ENCODE results near the gene PID1. TPM values are rescaled to one million over a fixed set of nuclear protein-coding genes. Genes with fewer than 3 reads are reported as not detected.
A peak's percentile ranks its signal among the peaks of the same experiment; 100 is the strongest.

PID1 gene
- total RNA-seq, 1 experiment from 2014 or later = 0.95 TPM

DNA sequence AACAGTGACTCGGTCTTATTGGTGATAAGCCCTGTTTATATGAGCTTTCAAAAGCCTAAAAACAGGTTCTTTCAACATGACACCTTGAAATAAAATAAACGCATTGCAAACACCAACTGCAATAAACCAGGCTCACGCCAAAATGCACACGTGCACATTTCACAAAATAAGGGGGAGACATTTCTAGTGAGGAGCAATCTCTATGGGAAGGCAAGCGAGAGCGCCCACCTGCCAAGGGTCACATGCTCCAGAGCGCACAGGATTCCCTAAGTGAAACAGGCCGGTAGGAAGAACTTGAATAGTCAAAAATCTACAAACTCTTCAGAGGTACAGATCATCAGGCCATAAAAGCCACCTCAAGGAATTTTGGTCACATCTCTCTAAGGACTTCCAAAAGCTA lies 1.9 kb downstream of the PID1 start:
- DNase-seq (ENCODE audit: low read depth, low spot score) = no peak
- in situ Hi-C loops (cut with HindIII; ENCODE audit: low pct_unique_long_range_greater_than_20kb, low sequenced_read_pairs) = no loop called here

DNA sequence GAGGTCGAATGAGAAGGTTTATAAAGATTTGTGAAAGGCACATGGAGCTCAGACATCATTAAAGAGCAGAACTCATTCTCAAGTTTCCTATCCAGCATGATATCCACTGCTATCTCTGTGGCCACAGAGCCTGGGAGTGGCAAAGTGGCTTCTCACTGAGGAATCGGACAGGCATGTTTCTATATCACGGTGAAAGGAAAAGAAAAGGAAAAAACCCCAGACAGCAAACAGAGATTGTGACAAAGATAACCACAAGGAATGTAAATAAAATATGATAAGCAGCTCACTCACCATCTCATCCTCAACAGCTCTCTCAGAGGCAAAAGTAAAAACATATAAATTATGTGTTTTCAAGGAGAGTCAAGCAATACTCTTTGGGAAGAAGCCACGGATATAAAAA lies 2.5 kb downstream of the PID1 start:
- in situ Hi-C loops (cut with HindIII; ENCODE audit: low pct_unique_long_range_greater_than_20kb, low sequenced_read_pairs) = no loop called here
- DNase-seq (ENCODE audit: low read depth, low spot score) = no peak

DNA sequence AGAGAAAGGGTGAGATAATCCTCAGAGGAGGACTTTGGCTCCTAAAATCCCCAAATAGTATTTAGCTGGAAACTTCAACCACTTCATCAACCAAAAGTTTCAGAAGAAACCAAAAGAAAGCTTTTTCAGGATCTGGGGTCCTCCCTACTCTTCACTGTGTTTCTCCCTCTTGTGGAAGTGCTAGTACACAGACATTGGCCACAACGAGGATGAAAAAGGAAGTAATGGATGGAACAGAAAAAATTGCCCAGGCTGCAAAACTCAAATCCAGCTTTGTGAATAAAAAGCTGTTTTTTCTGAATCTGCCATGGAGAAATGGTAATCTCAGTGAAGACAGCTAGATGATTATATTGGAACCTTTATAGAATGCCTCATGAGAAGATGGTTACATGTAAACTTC lies 4.0 kb downstream of the PID1 start:
- no peak for DNase-seq (ENCODE audit: low read depth, low spot score)
- in situ Hi-C loops (cut with HindIII; ENCODE audit: low pct_unique_long_range_greater_than_20kb, low sequenced_read_pairs) = no loop called here

DNA sequence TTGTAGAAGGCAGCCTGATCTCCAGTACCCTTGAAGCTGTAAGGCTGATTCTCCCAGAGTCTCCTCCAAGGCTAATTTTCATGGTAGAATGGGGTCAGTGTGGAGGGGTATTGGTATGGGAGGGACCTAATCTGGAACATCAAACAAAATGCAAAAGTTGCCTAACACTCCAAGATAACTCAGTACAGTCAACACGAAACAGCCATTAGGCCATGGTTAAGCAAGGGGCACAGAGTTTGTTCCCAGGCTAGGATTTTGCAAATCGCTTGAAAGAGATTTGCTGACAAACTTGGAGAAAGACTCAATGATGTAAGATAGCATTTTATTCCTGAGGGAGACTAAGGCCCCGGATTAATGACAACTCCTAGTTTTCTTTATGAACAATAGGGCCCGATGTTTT lies 5.4 kb downstream of the PID1 start:
- DNase-seq (ENCODE audit: low read depth, low spot score) = no peak
- in situ Hi-C loops (cut with HindIII; ENCODE audit: low pct_unique_long_range_greater_than_20kb, low sequenced_read_pairs) = no loop called here

DNA sequence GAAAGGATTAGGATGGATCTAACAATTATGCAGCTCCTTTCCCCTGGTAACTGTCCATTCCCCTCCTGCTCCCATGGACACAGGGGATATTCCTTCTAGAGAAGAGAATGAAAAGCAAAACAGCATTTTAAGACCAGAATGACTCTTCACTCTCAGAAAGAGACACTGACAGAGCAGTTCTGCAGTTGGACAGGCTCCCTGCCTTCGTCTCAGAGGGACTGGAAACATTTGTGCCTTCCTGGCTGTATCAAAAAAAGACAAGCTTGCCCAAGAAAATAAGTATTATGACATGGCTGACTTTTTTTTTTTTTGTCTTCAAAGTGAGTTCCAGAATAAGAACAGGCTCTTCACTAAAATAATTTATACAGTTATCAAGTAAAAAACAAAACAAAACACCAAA lies 9.5 kb downstream of the PID1 start:
- in situ Hi-C loops (cut with HindIII; ENCODE audit: low pct_unique_long_range_greater_than_20kb, low sequenced_read_pairs) = no loop called here
- no peak for DNase-seq (ENCODE audit: low read depth, low spot score)

DNA sequence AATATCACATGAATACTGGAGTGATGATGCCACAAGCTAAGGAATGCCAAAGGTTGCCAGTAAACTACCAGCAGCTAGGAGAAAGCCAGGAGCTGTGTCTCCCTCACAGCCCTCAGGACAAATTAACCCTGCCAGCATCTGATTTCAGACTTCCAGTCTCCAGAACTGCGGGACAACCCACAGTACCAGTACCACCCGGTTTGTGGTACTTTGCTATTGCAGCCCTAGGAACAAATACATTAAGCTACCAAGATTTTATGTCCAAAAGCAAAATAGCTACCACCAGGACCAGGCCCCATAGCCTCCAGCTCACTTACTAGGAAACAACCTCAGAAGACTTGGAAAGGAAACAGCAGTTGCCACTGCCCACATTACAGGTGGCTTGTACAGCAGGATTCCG lies 10.0 kb downstream of the PID1 start:
- no peak for DNase-seq (ENCODE audit: low read depth, low spot score)
- in situ Hi-C loops (cut with HindIII; ENCODE audit: low pct_unique_long_range_greater_than_20kb, low sequenced_read_pairs) = no loop called here

DNA sequence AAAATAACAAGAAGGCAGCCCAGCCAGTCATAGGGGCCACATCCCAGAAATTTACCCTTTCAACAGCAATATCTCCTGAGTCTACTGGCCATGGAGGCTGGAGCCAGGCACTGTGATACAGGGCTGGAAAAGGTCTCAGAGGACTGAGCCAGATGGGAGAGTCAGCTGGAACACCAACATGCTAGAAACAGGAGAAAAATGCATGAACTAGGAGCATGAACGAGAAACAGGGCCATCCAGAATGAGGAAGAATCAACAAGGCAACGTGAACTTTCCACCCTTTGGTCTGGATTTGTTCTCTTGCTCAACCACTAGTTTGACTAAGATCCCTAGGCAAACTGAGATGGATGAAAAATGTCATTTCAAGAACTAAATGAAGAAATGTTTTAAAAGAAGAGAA lies 13.1 kb downstream of the PID1 start:
- DNase-seq (ENCODE audit: low read depth, low spot score) = no peak
- in situ Hi-C loops (cut with HindIII; ENCODE audit: low pct_unique_long_range_greater_than_20kb, low sequenced_read_pairs) = no loop called here

DNA sequence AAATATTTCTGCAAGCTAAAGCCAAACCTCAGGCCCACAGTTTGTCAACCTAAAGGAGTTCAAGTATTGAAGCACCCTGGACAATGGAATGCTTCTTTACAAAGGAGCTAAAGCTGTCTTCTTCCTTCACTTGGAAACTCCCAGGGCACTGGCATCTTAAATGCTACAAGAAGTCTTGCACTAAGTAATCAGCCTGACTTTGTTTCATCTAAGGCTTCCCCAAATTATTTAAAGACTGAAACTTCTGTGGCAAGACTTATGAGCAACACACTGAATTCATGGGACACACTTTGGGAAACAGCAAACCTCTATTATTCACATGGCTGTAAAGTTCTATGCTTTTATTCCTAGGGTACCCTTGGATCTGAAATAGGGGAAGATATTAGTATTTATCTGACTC lies 14.7 kb downstream of the PID1 start:
- no peak for DNase-seq (ENCODE audit: low read depth, low spot score)
- in situ Hi-C loops (cut with HindIII; ENCODE audit: low pct_unique_long_range_greater_than_20kb, low sequenced_read_pairs) = no loop called here

DNA sequence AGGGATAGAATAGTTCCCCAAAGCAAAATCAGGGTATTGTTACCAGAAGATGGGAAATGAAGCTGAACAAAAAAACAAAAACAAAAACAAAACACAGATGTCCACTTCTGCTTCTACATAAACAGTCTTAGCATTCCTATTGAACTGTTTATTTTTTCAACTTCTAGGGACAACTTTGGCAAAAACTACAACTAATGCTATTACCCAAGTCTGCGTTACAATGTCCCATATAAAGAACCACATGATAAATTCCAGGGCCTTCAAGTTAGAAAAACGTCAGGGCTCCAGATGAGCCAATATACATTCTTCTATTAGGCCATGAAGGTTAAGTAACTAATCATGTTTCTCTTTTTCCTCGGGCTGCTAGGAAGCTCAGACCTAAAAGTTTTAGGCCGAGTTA lies 16.9 kb downstream of the PID1 start:
- in situ Hi-C loops (cut with HindIII; ENCODE audit: low pct_unique_long_range_greater_than_20kb, low sequenced_read_pairs) = no loop called here
- DNase-seq (ENCODE audit: low read depth, low spot score) = no peak

DNA sequence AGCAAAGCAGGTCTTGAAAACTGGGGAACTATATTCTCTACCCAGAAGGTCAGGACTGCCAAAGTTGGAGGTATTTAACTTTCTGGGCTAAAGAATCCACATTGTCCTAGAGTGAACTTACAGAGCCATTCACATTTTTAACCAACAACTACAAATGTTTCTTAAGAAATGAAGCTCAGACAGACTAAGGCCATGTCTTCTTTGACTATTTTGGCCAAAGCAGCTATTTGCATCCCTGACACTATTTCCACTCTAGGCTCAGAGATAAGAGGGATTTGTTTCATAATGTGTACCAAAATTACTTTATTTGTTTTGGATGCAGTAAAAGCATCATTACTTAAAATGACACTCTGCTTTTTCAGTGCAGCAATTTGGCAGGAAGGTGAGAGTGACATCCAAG lies 18.1 kb downstream of the PID1 start:
- no peak for DNase-seq (ENCODE audit: low read depth, low spot score)
- in situ Hi-C loops (cut with HindIII; ENCODE audit: low pct_unique_long_range_greater_than_20kb, low sequenced_read_pairs) = no loop called here

DNA sequence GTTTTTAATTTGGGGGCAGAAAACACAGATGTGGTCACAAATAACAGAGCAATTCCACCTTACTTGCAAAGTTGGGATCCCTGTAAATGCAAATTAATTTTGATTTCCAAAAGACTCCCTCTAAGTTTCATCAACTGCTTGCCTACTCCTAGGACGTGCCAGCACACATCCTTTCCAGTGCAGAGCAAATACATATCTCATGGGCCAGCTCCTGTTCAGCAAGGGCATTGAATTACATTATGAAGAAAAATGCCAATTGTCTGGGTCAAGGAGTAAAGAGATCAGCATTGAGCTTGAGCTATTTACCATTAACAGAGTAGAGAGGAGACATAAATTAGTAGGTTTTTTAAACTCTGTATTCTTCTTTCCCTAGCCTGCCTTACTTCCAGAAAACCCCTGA lies 18.8 kb downstream of the PID1 start:
- in situ Hi-C loops (cut with HindIII; ENCODE audit: low pct_unique_long_range_greater_than_20kb, low sequenced_read_pairs) = no loop called here
- no peak for DNase-seq (ENCODE audit: low read depth, low spot score)

DNA sequence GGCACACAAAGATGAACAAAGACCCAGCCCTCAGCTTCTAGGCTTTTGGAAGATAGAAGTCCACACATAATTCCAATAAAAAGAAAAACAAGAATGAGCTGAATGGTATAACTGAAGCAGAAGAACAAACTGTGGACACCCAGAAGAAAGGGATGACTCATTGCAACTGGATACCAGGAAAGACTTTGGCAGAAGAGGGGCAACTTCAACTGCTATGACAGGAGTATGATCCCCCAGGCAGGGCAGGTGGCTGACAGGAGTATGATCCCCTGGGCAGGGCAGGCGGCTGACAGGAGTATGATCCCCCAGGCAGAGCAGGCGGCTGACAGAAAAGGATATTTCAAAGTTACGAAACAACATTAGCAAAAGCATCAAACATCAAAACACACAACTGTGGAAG lies 21.6 kb downstream of the PID1 start:
- no peak for DNase-seq (ENCODE audit: low read depth, low spot score)
- in situ Hi-C loops (cut with HindIII; ENCODE audit: low pct_unique_long_range_greater_than_20kb, low sequenced_read_pairs) = no loop called here

DNA sequence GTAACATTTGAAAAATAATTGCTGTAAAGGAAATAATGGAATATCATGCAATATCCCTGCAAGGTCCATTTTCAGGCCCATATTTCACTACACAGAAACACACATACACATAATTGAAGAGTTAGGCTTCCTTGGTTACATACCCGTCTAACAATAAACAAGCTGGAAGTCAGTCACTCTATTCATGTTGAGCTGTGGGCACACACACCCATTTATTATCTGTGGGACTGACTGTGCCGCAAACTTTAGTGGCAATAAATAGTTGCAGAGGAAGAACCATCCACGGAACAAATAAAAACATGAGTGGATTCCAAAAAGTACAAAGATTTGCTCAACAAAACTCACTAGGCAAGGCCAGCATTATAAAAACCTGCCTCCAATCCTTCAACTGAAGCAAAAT lies 24.8 kb downstream of the PID1 start:
- no peak for DNase-seq (ENCODE audit: low read depth, low spot score)
- in situ Hi-C loops (cut with HindIII; ENCODE audit: low pct_unique_long_range_greater_than_20kb, low sequenced_read_pairs) = no loop called here

DNA sequence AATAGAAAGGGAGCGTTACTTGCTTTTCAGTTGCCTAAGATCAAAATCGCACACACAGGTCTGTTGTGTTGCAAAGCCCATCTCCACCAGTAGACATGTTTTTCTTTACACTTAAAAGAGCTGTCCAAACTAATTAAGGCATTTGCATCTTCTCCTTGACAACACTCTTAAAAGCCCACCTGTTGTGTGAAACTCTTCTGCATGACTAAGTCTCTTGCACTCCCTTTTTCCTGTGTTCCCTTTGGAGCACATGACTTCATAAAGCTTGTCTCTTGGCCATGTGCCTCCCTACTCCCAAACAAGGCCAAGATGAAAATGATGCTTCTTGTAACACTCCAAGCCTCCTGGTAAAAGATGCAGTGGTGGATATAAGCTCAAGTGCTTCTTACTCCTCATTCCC lies 26.1 kb downstream of the PID1 start:
- in situ Hi-C loops (cut with HindIII; ENCODE audit: low pct_unique_long_range_greater_than_20kb, low sequenced_read_pairs) = no loop called here
- DNase-seq (ENCODE audit: low read depth, low spot score) = no peak

DNA sequence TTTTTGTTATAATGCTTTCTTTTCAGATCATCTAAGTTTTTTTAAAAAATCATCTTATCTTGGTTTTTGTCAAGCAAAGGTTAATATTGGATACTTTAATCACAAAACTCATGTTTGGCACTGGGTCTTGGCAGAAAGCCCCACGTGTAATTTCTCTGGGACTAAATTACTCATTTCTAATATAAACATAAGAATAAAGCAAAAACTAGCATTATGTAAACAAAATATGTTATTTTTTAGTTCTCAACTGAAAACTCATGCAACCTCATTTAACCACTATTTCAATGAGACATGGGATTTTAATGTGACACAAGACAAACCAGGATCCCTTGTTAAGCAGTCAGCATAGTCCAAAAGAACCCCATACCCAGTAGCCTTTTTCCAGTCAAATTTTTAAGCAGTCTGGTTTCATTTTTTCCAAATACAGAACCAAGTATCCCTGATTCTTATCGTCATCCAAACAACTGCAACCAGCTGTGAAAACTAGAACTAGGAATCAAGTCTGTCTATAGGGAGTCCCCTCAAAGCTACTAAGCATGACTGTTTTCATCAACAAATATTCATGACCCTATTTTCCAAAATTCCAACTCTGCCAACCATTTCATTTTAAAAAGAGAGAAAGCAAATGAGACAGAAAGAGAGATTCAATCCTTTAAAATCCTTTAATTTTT lies 27.1 kb downstream of the PID1 start:
- in situ Hi-C loops (cut with HindIII; ENCODE audit: low pct_unique_long_range_greater_than_20kb, low sequenced_read_pairs) = no loop called here
- no peak for DNase-seq (ENCODE audit: low read depth, low spot score)

DNA sequence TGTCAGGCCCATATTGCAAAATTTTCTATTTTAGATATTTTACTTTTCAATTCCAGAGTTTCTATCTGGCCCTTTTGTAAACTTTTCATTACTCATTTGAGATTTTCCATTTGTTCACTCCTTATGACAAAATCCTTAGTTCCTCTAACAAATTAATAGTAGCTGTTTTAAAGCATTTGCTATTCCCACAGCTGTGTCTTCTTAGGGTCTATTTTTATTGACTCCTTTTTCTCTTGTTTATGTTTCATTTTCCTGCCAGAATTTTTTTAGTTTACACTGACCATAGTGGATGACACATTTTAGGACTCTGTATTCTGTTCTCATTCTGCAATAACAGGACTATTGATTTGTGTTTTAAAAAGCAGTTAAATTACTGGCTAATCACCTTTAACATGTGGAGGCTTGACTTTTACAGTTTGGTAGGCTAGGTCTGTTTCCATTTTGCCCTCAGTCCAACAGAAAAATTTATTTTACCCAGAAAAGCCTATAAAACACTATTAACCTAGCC lies 30.0 kb downstream of the PID1 start:
- in situ Hi-C loops (cut with HindIII; ENCODE audit: low pct_unique_long_range_greater_than_20kb, low sequenced_read_pairs) = no loop called here
- no peak for DNase-seq (ENCODE audit: low read depth, low spot score)

DNA sequence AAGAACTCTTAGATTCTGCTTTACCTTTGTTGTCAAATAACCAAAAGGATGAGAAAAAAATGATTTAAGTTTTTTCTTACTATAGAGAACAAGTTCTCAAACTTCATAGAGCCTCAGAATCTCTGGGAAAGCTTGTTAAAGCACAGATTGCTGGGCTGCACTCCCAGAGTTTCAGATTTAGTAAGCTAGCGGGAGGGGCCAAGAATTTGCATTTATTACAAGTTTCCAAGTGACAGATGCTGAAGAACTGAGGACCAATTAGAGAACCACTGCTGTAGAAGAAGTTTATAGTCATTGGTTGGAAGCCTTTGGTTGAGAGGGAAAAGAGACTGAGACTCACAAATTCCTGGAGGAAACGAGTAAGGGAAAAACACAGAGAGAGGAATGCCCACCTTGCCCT lies 32.1 kb downstream of the PID1 start:
- no peak for DNase-seq (ENCODE audit: low read depth, low spot score)
- in situ Hi-C loops (cut with HindIII; ENCODE audit: low pct_unique_long_range_greater_than_20kb, low sequenced_read_pairs) = no loop called here

DNA sequence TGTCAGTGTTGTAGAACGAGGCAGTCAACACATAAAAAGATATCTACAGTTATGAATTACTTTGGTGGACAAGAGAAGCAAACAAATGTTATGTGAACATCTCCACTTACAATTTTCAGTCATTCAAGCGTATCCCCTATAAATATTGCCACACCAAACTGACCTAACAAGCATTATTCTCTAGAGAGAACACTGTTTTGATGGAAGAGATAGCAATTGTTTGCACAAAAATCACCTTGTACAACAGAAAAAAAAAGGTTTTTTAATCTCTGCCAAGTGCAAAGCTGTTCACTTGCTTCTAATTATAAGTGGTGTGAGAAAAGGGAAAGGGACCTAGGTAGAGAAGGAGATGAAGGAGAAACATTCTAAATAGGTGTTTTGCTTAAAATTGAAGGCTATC lies 33.8 kb downstream of the PID1 start:
- in situ Hi-C loops (cut with HindIII; ENCODE audit: low pct_unique_long_range_greater_than_20kb, low sequenced_read_pairs) = no loop called here
- DNase-seq (ENCODE audit: low read depth, low spot score) = no peak

DNA sequence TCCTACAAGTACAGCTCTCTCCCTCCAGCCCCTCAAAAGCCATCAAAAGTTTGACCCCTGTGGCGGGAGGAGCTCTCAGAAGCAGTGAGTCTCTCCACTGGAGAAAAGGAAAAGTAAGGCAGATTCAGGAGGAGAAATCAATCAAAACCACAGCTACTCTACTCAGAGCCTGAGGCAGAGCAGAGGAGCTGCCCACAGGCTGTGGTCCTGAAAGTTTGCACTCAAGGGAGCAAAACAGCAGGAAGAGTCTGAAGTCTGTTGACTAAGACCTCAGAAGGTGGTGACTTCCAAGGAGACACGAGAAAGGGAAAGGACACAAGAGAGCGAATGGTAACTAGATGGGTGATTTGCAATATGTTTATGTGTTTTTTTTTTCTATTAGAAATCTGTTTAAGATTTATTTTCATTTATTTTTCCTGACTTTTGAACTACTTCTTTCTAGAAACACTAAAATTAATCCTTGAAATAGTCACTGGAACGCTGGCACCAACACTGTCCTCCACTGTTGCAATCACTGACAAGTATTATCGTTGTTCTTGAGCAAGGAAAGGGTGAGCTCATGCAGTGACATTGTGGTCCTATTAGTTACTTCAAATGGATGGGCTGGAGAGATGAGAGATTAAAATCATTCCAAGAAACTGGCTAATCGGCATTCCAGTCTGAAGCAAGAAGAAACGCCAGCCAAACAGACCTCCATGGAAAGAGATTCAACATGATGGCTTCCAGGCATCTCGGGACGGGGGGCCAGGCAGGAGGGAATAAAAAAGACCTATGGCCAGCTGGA lies 35.8 kb downstream of the PID1 start:
- peak; percentile 2 for DNase-seq (ENCODE audit: low read depth, low spot score)
- in situ Hi-C loops (cut with HindIII; ENCODE audit: low pct_unique_long_range_greater_than_20kb, low sequenced_read_pairs) = no loop called here
